ENCODE measurements around the gene KRTAP10-1.

KRTAP10-1 gene

DNA sequence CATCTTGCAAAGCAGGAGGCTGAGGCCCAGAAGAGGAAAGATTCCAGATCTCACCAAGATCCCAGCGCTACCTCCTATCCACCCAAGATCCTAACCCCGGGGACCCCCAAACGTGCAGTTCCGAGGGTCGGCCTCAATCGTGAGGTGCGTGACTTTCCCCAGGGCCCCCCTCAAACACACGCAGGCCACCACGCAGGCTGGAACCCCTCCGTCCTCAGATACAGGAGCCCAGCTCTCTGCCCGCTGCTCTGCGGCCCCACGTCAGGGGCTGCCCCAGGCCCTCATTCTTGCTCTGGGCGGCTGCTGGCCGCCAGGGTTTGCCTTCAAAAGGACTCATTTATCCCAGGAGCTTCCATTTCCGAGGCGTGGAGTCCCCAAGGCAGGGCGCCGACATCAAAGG lies 39.9 kb downstream of the KRTAP10-1 start:
- no peak for DNase-seq

DNA sequence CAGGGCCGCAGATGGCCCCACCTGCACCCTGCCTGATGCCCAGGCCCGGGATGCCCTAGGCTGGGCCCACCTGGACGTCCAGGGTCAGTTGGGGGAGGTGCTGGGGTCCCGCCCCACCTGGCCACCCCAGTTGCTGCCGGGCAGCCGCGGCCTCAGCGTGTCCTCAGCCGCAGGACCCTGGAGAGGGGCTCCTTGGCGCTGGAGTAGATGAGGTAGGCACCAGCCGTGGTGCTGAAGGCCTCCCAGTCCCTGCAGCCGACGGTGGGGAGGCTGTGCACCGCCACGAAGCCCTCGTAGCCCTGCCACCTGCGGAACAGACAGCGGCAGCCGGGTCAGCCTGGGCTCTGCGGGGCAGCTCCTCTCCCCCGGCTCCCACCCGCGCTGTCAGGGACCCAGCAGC lies 40.4 kb downstream of the KRTAP10-1 start:
- no peak for DNase-seq

DNA sequence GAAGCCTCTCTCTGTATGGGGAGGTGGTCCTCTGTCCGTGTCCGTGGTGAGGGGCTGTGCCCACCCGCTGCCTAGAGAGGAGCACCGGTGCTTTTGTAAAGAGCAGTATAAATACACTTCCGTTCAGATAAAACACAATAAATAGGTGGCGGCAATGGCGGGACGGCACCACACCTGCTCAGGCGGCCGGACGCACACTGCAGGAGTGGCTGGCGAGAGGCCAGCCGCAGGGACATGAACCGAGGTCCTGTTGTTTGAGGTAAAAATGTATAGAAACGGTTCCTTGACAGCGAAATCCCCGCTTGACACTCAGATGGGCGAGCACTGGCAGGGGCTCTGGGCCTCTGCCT lies 40.8 kb downstream of the KRTAP10-1 start:
- DNase-seq = no peak

DNA sequence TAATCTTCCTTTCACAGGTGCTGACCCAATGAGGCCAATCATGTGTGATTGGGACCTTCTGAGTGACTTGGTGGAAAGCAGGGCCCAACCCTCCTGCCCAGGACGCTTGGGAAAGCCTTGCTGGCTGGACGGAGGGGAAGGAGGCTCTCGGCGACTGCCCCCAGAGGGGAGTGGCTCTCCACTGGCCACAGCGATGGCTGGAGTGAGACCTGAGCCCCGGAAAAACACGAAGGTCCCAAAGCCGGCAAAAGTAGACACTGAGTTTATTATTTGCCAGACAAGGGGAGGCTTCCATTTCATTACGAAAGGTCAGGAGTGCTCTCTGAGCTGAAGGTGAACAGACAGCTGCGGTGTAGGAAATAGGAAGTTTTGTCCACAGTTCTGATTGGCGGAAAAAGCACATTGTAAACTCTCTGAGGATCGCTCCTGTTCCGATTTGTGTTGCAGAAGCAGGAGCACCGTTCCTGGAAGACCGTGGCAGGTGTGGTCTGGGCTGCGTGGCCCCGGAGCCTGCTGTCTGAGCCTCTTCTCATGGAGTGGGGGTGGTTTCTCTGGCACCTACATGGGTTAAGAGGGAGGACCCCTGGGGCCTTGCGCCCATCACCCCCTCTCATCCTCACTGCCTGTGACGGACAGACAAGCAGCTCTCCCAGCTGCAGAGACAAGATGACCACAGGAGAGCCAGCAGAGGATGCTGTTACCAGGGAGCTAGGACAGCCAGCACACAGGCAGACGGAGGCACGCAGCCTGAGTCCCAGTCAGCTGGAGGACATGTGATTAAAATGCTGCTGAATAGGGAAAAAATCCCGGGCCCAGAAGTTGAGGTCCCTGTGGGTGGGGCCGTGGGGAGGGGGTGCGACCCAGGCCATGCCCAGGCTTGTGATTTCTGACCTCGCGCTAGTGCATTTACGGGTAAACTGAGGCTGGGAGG lies 41.5 kb downstream of the KRTAP10-1 start:
- DNase-seq = no peak

DNA sequence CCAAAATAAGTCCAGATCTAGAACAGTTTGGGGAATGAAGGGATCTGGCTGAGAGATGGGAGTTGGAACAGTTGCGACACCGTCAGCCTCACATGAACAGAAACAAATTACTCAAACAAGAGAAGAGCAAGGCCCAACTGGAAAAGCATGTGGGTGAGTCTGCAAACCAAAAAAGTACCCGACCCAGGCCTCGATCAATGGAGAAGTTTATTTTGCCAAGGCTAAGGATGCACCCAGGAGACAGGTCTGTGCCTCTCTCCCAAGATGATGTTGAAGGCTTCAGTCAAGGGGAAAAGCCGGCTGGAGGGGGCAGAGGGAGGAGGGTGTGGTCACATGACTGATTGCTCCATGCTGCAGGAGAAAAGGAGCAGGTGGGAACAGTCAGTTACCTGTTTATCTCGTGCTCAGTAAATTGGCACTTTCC lies 42.3 kb downstream of the KRTAP10-1 start:
- no peak for DNase-seq

DNA sequence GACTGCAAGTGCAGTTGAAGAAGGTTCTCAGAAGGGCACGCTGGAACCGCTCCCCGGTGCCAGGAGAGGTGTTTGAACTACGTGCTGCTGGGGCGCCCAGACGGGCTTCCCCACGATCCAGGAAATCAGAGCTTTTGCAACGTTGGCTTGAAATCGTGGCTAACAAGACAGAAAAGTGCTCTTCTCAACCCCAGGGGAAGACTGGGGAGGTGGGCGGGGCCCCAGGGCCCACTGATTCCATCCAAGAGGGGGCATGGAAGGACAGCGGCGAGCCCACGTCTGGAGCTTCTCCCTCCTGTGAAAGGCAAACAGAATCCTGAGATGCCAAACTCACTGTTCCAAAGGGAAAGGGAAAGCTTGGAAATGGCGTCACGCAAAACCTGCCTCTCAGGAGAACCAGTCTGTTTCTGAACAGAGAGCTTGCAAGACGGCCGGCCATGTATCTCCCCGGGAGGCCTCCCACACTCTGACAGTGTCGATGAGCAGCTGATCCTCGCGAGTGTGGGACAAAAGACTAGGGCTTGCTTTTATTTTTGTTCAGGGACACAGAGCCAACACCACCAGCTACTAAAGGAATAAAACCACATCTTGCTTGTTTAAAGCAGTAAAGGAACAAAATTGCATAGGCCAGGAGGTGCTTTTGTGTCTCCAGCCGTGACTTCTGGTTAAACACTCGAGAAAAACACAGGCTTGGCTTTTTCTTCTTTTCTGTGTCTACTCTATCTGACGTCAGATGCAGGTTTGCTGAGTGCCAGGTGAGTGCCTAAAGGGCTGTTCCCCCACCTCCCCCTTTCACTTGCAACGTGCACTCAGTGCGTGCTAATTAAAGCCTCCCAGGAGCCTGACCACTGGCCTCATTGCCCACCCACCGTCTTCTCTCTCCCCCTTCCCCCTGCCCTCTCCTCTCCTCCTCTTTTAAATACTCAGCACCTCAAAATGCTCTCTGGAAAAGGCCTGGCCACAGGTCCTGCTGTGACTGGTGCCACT lies 43.1 kb downstream of the KRTAP10-1 start:
- no peak for DNase-seq

DNA sequence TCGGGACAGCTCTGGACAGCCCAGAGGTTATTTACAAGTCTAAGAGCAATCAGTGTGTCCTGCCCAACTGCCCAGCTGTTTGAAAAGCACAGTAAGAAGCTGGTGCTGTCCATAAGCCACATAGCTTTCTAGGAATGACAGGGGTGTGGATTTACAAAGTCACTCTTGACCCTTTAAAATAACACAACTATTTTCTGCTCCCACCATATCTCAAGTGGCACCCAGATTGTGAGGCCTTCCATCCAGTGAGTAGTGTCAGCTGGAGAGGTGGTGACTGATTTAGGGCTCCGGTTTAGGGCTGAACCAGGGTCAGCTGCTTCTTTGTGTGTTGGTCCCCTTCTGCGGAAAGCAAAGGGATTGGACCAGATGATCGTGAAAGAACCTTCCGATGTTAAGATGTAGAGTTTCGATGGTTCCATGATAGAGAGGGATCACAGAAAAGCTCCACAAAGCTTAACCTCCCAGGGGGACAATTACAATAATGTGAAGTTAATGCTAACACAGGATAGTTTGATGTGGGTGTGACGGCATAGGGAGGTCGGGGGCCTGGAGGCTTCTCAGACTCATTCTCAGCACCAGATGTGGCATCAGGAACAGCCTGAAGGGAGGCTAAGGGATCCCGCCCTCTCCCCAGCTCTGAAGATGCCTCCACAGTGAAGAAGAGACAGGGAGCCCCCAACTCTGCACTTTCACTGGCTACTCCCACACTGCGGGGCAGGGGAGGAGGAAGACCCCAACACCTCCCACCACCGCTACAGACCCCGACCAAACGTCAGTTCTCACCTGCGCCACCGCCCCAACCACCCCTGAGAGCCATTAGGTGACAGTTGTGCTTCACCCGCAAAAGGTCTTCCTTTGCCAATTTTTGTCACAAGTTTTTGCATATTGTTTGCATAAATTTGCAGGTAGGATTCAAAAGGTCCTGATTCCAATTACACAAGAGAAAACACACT lies 44.1 kb downstream of the KRTAP10-1 start:
- DNase-seq = no peak

DNA sequence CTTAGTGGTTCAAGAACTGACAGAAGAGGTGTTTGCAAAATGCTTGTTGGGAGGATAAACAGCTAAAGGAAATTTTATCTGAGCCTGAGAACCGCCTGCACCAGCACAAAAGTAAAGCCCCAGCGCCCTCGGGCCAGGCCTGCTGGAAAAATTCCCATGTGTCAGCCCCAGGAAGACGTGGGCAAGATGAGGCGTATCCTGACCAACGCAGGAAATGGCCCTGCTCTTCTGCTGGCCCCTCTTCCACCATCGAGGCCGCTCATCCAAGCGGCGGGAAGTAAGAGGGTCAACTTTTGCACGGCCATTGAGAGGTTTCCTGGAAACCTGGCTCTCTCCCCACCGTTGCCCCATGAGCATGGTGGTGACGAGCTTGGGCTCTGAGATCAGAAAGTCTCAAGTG lies 45.0 kb downstream of the KRTAP10-1 start:
- no peak for DNase-seq

DNA sequence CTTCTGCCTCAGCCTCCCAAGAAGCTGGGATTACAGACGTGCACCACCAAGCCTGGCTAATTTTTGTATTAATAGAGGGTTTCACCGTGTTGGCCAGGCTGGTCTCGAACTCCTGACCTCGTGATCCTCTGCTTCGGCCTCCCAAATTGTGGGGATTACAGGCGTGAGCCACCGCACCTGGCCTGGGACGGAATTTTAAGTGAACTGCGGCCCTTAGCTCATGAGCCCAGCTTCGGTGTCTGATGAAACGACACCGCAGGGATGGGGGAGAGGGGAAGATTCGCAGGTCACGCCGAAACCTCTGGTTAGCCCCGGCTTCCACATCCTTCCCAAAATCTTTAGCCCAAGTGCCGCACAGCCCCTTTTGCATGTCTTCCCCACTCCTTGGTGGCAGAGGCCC lies 45.6 kb downstream of the KRTAP10-1 start:
- DNase-seq = no peak

DNA sequence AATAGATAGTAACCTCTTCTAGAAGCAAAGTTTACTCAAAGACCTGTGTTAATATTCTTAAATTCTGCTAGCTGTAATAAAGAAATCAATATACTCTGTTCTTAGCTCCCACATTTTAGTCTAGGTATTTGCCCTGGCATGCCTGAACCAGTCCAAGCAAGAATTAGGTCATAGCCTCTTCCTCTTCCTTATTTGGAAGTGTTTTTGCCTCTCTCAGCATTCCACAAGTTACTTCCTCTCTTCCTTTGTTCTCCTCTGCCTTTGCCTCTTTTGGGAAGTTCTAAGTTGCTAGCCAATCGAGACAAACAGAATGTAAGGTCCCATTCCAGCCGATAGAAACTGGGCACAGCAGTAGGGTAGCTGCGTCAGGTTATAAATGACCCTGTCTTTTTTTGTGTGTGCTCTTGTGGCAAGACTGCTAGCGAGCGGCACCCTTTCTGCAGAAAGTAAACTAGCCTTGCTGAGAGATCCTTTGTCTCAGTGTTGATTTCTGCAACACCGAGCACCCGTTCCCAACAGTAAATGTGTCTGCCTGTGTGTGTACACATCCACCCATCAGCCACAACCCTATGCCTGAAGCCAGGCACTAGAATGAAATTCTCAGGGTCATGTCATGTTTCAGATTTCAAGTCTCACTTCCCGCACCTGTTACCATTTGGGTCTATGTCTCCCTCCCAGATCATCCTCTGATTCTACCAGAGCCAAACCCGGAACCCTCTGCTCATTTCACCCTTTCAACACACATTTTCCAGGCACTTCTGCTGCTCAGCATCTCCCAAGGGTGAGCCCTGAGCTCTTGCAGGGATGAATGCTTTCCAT lies 47.2 kb downstream of the KRTAP10-1 start:
- DNase-seq = no peak

DNA sequence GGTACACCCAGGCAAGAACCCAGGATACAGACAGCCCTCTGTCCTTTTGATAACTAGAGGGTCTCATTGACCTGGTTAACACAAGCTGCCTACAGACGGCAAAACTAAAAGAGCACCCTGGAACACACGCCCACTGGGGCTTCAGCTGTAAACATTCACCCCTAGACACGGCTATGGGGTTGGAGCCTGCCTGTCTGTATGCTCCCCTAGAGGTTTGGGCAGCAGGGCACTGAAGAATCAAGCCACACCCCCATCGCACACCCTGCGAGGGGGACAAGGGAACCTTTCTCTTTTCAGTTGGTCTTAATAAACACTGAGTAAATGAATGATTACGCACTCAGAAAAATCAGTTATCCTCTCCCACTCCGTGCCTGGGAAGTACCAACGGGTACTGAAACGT lies 49.2 kb downstream of the KRTAP10-1 start:
- no peak for DNase-seq

DNA sequence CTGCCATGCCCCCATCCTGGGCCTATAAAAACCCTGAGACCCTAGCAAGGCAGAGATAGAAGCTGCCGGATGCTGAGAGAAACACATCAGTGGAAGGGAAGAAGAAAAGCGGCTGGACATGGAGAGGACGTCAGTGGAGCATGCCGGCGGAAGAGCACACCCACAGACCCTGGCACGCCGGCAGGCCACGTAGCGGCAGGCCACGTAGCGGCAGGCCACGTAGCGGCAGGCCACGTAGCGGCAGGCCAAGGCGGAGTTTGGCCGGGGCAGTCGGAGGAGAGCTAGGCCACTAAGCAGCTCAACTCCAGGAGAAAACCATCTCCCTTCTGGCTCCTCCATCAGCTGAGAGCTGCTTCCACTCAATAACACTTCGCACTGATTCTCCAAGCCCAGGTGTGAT lies 49.6 kb downstream of the KRTAP10-1 start:
- no peak for DNase-seq

DNA sequence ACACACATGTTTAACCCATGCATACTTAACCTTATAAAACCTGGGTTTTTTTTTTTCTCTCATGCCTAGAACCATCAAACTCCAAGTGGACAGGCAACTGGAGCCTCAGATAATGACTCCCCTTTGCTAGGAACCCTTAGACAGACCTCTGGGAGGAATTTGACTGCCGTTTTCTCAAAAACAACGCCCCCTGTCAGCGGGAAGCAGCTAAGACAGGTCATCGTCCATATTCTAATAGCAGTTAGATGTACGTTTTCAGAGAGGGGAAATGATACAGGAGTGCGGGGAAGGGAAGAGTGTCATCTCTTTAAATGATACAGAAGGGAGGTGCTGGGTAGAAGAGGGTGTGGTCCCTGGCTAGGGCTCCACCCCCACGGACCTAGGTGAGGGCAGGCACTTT lies 50.0 kb downstream of the KRTAP10-1 start:
- DNase-seq = no peak

Measured in effector CD4-positive, alpha-beta T cell (primary cell).